SU-DHL-6 (cell line): Measurements from ENCODE around the gene MAP3K4.

Experiments used
- H2AFZ ChIP-seq: fragments of 200-600 bp; sonication (generic); 2 replicates; pipeline ENCODE4 v1.6.1; 2014; ENCODE audit warnings: low read depth, mild to moderate bottlenecking, moderate library complexity, mixed read lengths, antibody characterized with exemption, low read length; ENCODE audit not compliant: severe bottlenecking
- H3F3A ChIP-seq: fragments of 200-600 bp; shearing (Covaris generic); 2 replicates; pipeline ENCODE4 v1.6.0; 2016; ENCODE audit warnings: antibody characterized with exemption, mild to moderate bottlenecking; ENCODE audit not compliant: insufficient read depth
- H3K27ac ChIP-seq: fragments of 200-600 bp; sonication (generic); 2 replicates; pipeline ENCODE4 v1.5.1; 2016; ENCODE audit warnings: low read depth, mild to moderate bottlenecking, low read length, moderate library complexity, mixed read lengths
- H3K27me3 ChIP-seq: fragments of 200-600 bp; sonication (generic), shearing (Covaris generic); 2 replicates; pipeline ENCODE4 v1.6.0; 2014; ENCODE audit warnings: mild to moderate bottlenecking, low read length
- H3K36me3 ChIP-seq: fragments of 200-600 bp; sonication (generic); 2 replicates; pipeline ENCODE4 v1.6.1; 2014; ENCODE audit warnings: mild to moderate bottlenecking, low read length, mixed read lengths
- H3K4me2 ChIP-seq: fragments of 300-600, 200-600 bp; shearing (Covaris generic), sonication (generic); 2 replicates; pipeline ENCODE4 v1.6.0; 2014; ENCODE audit warnings: low read length, low read depth, mild to moderate bottlenecking; ENCODE audit not compliant: poor library complexity, severe bottlenecking
- H3K4me3 ChIP-seq: fragments of 200-600 bp; sonication (generic); 2 replicates; pipeline ENCODE4 v1.5.1; 2014; ENCODE audit warnings: antibody characterized with exemption, low read length, mild to moderate bottlenecking, mixed read lengths; ENCODE audit not compliant: insufficient read depth, poor library complexity, severe bottlenecking
- H3K79me2 ChIP-seq: fragments of 200-600 bp; sonication (generic); 2 replicates; pipeline ENCODE4 v1.6.1; 2014; ENCODE audit warnings: mild to moderate bottlenecking, low read length, moderate library complexity; ENCODE audit not compliant: insufficient read depth
- H3K9ac ChIP-seq: fragments of 200-600 bp; sonication (generic); 2 replicates; pipeline ENCODE4 v1.7.0; 2014; ENCODE audit warnings: mild to moderate bottlenecking, low read length
- H3K9me2 ChIP-seq: fragments of 200-600 bp; sonication (generic); replicated peaks from 2 replicates; pipeline ENCODE4 v1.6.1; 2014; ENCODE audit warnings: low read length; ENCODE audit not compliant: insufficient read depth
- H3K9me3 ChIP-seq: fragments of 200-600 bp; sonication (generic); 2 replicates; pipeline ENCODE4 v1.6.1; 2014; ENCODE audit warnings: low read length, mixed read lengths; ENCODE audit not compliant: insufficient read depth
- H4K20me1 ChIP-seq: fragments of 200-600 bp; sonication (generic); 2 replicates; pipeline ENCODE4 v1.6.1; 2014; ENCODE audit warnings: low read depth, mild to moderate bottlenecking, antibody characterized with exemption, low read length, moderate library complexity, mixed read lengths
- CTCF ChIP-seq: fragments of 200-600 bp; sonication (generic); IDR thresholded peaks from one replicate; pipeline ENCODE4 v1.5.1; 2017; ENCODE audit warnings: antibody characterized with exemption, mild to moderate bottlenecking, low read length, moderate library complexity; ENCODE audit not compliant: insufficient read depth, poor library complexity, severe bottlenecking
- EZH2phosphoT487 ChIP-seq: fragments of 200-600 bp; sonication (generic), shearing (Covaris generic); conservative IDR thresholded peaks from 2 replicates; pipeline ENCODE4 v1.6.1; 2018; ENCODE audit warnings: mild to moderate bottlenecking, antibody characterized with exemption, low read length, moderate library complexity, mixed read lengths

The MAP3K4 gene

GRCh38 chr6:161033667-161034066 lies 42.1 kb downstream of the MAP3K4 start:
- TF ChIP-seq CTCF (no peak), EZH2phosphoT487 (no peak)
- H3K36me3 ChIP-seq, result no peaks in the 10 kb centered on the region; the same call in 1 of the 2 replicates
- no peak overlapping the region for H2AFZ ChIP-seq
- no peaks in the 10 kb centered on the region for H3F3A ChIP-seq
- no peaks in the 10 kb centered on the region for H3K9me2 ChIP-seq
- no peaks in the 10 kb centered on the region for H3K27me3 ChIP-seq
- H3K9ac ChIP-seq, result no peak overlapping the region
- H4K20me1 ChIP-seq, result peaks cover 16% of the 10 kb centered on the region
- no peaks in the 10 kb centered on the region for H3K9me3 ChIP-seq
- no peak overlapping the region for H3K4me2 ChIP-seq
- no peak overlapping the region for H3K27ac ChIP-seq
- H3K4me3 ChIP-seq, result no peak overlapping the region
- peaks cover 17% of the 10 kb centered on the region; the same call in 1 of the 2 replicates for H3K79me2 ChIP-seq

GRCh38 chr6:161035182-161035980 lies 43.8 kb downstream of the MAP3K4 start:
- H3K27me3 ChIP-seq, result no peaks in the 10 kb centered on the region
- no peak overlapping the region for H3K4me3 ChIP-seq
- H3K27ac ChIP-seq, result no peak overlapping the region
- H3K36me3 ChIP-seq, result no peaks in the 10 kb centered on the region; the same call in 1 of the 2 replicates
- no peak overlapping the region for H3K9ac ChIP-seq
- TF ChIP-seq EZH2phosphoT487, result no peak
- no peak for TF ChIP-seq CTCF
- no peaks in the 10 kb centered on the region for H3F3A ChIP-seq
- no peak overlapping the region for H2AFZ ChIP-seq
- no peaks in the 10 kb centered on the region for H3K9me3 ChIP-seq
- H3K79me2 ChIP-seq, result peaks cover 15% of the 10 kb centered on the region; the same call in 1 of the 2 replicates
- H3K4me2 ChIP-seq, result no peak overlapping the region
- H3K9me2 ChIP-seq, result no peaks in the 10 kb centered on the region
- peaks cover 10% of the 10 kb centered on the region for H4K20me1 ChIP-seq

GRCh38 chr6:161035981-161036263 lies 44.4 kb downstream of the MAP3K4 start:
- H3K27ac ChIP-seq, result no peak overlapping the region
- H3K9me3 ChIP-seq, result no peaks in the 10 kb centered on the region
- H3F3A ChIP-seq, result no peaks in the 10 kb centered on the region
- H3K36me3 ChIP-seq, result no peaks in the 10 kb centered on the region; the same call in 1 of the 2 replicates
- no peaks in the 10 kb centered on the region for H3K9me2 ChIP-seq
- peaks cover 9% of the 10 kb centered on the region; the same call in 1 of the 2 replicates for H4K20me1 ChIP-seq
- peaks cover 10% of the 10 kb centered on the region; the same call in 1 of the 2 replicates for H3K79me2 ChIP-seq
- no peak overlapping the region for H3K9ac ChIP-seq
- no peak overlapping the region for H3K4me2 ChIP-seq
- H2AFZ ChIP-seq, result no peak overlapping the region
- no peak overlapping the region for H3K4me3 ChIP-seq
- no peaks in the 10 kb centered on the region for H3K27me3 ChIP-seq
- TF ChIP-seq CTCF (no peak), EZH2phosphoT487 (no peak)
